ENCODE measurements around the gene SPATA6L. TPM values are rescaled to one million over a fixed set of nuclear protein-coding genes. Genes with fewer than 3 reads are reported as not detected.

SPATA6L gene
- total RNA-seq, 1 donor from 2014 or later, result 0.35 TPM

GRCh38 chr9:4640027-4640426 is 26.3 kb downstream of the SPATA6L start:
- DNase-seq (ENCODE audit: low spot score), result no peak
- Mint-ChIP-seq H3K36me3 (ENCODE audit: low read depth) (no peaks in the 10 kb centered on the region), H3K4me1 (ENCODE audit: low read depth) (peaks cover 4% of the 10 kb centered on the region), H3K27ac (ENCODE audit: unreplicated experiment) (no peak overlapping the region), H3K4me3 (ENCODE audit: unreplicated experiment) (no peak overlapping the region), H3K27me3 (ENCODE audit: low read depth) (peaks cover 3% of the 10 kb centered on the region), H3K9me3 (ENCODE audit: low read depth) (no peaks in the 10 kb centered on the region)
- TF ChIP-seq CTCF (IDR thresholded peaks at IDR 0.05), result peak; percentile 81

GRCh38 chr9:4639420-4639819 is 26.9 kb downstream of the SPATA6L start:
- no peak for DNase-seq (ENCODE audit: low spot score)
- Mint-ChIP-seq H3K27me3 (ENCODE audit: low read depth) (peaks cover 3% of the 10 kb centered on the region), H3K4me1 (ENCODE audit: low read depth) (peaks cover 4% of the 10 kb centered on the region), H3K9me3 (ENCODE audit: low read depth) (no peaks in the 10 kb centered on the region), H3K36me3 (ENCODE audit: low read depth) (no peaks in the 10 kb centered on the region), H3K27ac (ENCODE audit: unreplicated experiment) (no peak overlapping the region), H3K4me3 (ENCODE audit: unreplicated experiment) (no peak overlapping the region)
- no peak for TF ChIP-seq CTCF (IDR thresholded peaks at IDR 0.05)

- Mint-ChIP-seq H3K27me3 (ENCODE audit: low read depth) (peaks cover 3% of the 10 kb centered on the region), H3K36me3 (ENCODE audit: low read depth) (no peaks in the 10 kb centered on the region), H3K4me3 (ENCODE audit: unreplicated experiment) (no peak overlapping the region), H3K9me3 (ENCODE audit: low read depth) (no peaks in the 10 kb centered on the region), H3K4me1 (ENCODE audit: low read depth) (peaks cover 4% of the 10 kb centered on the region), H3K27ac (ENCODE audit: unreplicated experiment) (no peak overlapping the region)
- TF ChIP-seq CTCF (IDR thresholded peaks at IDR 0.05), result no peak
- DNase-seq (ENCODE audit: low spot score), result no peak
These were observed 27.3 kb downstream of the SPATA6L start for GRCh38 chr9:4638968-4639367.

GRCh38 chr9:4630836-4631235 is 35.4 kb downstream of the SPATA6L start:
- Mint-ChIP-seq H3K36me3 (ENCODE audit: low read depth) (no peaks in the 10 kb centered on the region), H3K4me3 (ENCODE audit: unreplicated experiment) (no peak overlapping the region), H3K4me1 (ENCODE audit: low read depth) (peaks cover 4% of the 10 kb centered on the region), H3K27me3 (ENCODE audit: low read depth) (peaks cover 1% of the 10 kb centered on the region), H3K9me3 (ENCODE audit: low read depth) (no peaks in the 10 kb centered on the region), H3K27ac (ENCODE audit: unreplicated experiment) (no peak overlapping the region)
- peak; percentile 40 for TF ChIP-seq CTCF (IDR thresholded peaks at IDR 0.05)
- no peak for DNase-seq (ENCODE audit: low spot score)

GRCh38 chr9:4622016-4622415 is 44.3 kb downstream of the SPATA6L start:
- no peaks in the 10 kb centered on the region for H3K9me3 Mint-ChIP-seq (ENCODE audit: low read depth)
- H3K36me3 Mint-ChIP-seq (ENCODE audit: low read depth), result no peaks in the 10 kb centered on the region
- DNase-seq (ENCODE audit: low spot score), result no peak
- peaks cover 9% of the 10 kb centered on the region for H3K4me1 Mint-ChIP-seq (ENCODE audit: low read depth)
- H3K27me3 Mint-ChIP-seq (ENCODE audit: low read depth), result no peaks in the 10 kb centered on the region
- no peak overlapping the region for H3K4me3 Mint-ChIP-seq (ENCODE audit: unreplicated experiment)
- TF ChIP-seq CTCF (IDR thresholded peaks at IDR 0.05), result no peak
- H3K27ac Mint-ChIP-seq (ENCODE audit: unreplicated experiment), result no peak overlapping the region
